Psoas muscle (tissue), 8 donors: ENCODE data around the gene C4BPA. TPM values are rescaled to one million over a fixed set of nuclear protein-coding genes. Genes with fewer than 3 reads are reported as not detected.
A peak's percentile ranks its signal among the peaks of the same experiment; 100 is the strongest.

ENCODE experiments used
- ATAC-seq, 4 donors: fragments of 200-7000 bp; cut with Tn5 transposase; one replicate each; pipeline ENCODE4 v1.9.1; 2020; ENCODE audit warnings: moderate library complexity in 3 of 4, mild to moderate bottlenecking in 2 of 4
- DNase-seq, 2 donors: peaks; one replicate each; pipeline ENCODE4 v3.0.0-alpha.2; 2020
- H3K27ac ChIP-seq: fragments of 200-600 bp; one replicate; pipeline ENCODE4 v1.8.0; 2022
- H3K27me3 ChIP-seq, 3 donors: fragments of 200-600 bp in 1 of 3; one replicate each; pipeline versions ENCODE4 v1.6.1 to v1.8.0; 2013 to 2022; ENCODE audit warnings: low read length in 2 of 3, mild to moderate bottlenecking in 2 of 3, moderate library complexity in 1 of 3; ENCODE audit not compliant: insufficient read depth in 3 of 3
- H3K36me3 ChIP-seq, 2 donors: fragments of 200-600 bp in 1 of 2; one replicate each; pipeline versions ENCODE4 v1.6.1 to v1.8.0; 2013 to 2022; ENCODE audit warnings: low read depth in 1 of 2, mild to moderate bottlenecking in 1 of 2, moderate library complexity in 1 of 2; ENCODE audit not compliant: insufficient read depth in 1 of 2
- H3K4me1 ChIP-seq: fragments of 200-600 bp; one replicate; pipeline ENCODE4 v1.8.0; 2022
- H3K4me3 ChIP-seq: fragments of 200-600 bp; one replicate; pipeline ENCODE4 v1.8.0; 2022; ENCODE audit warnings: mild to moderate bottlenecking
- H3K9me3 ChIP-seq: fragments of 200-600 bp; one replicate; pipeline ENCODE4 v1.8.0; 2022
- CTCF ChIP-seq: fragments of 200-600 bp; IDR thresholded peaks from one replicate; pipeline ENCODE4 v1.8.0; 2022; ENCODE audit warnings: antibody characterized with exemption
- WGBS, 3 donors: extraction: QIAGEN DNeasy Blood & Tissue Kit; methylation state at CpG; one replicate each; pipeline versions ENCODE4 v1.1.6 to v1.1.7; 2013; 5-methylcytosine and 5-hydroxymethylcytosine counted together
- intact Hi-C, 2 donors: fragments of 100-400 bp; cut with DNase I; formaldehyde crosslinking; loops; one replicate each; pipeline versions ENCODE4 v1.11.0 to v1.14.2; 2022
- polyA plus RNA-seq, 3 donors: library from polyadenylated mRNA; stranded (reverse); fragments of 200-250 nt; gene quantifications; one replicate each; pipeline ENCODE4 v1.2.3, GENCODE V29; 2013
- total RNA-seq, 4 donors: library from RNA; stranded (reverse); fragmentation: NEBNext Ultra II Directional in 2 of 4; extraction: Animal tissue kit (Norgen Biotek cat#: 25700) in 2 of 4; gene quantifications; one replicate each; pipeline versions ENCODE4 v1.2.1 to v1.2.4, GENCODE V29; 2021 to 2023
- donor health status: healthy with polysubstance abuse.
- donor health status: DM: no; HTN: no; CAD: no; lungs with moderate emphysema.
- donor health status: Bipolar disorder and iron deficiency.
- donor health status: healthy.
- donor health status: DM: yes; HTN: yes; CAD: no.
- donor health status: DM: no; HTN: no; CAD: no.
- donor health status: DM: no; HTN: no; CAD: no.
- donor health status: DM: yes; HTN: yes; CAD: no.

The C4BPA gene
- total and polyA plus RNA-seq, 7 donors: 0.15 TPM; not detected in 6

DNA sequence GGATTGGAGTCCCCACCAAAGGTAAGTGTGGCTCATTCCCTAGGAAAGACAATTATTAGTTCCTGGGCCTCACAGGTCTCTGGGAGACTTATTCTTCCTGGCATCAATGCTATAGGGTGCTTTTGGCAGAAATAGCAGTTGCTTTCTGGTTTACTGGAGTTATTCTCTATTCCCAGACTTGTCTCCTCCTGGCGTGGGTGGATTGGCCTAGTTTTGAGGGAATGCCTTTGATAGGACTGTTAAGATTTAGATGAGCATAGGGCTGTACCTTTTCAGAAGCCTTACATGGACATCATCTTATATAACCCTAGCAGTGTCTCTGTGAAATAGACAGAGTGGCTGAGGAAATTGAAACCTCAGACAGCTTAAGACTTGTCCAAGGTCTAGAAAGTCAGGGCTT lies 42.0 kb upstream of the C4BPA start:
- H3K27ac ChIP-seq: no peak overlapping the region
- DNase-seq (no peak), ATAC-seq (no peak)
- no peak for TF ChIP-seq CTCF
- no peaks in the 10 kb centered on the region for H3K27me3 ChIP-seq
- H3K9me3 ChIP-seq: no peaks in the 10 kb centered on the region
- intact Hi-C loops: no loop called here
- H3K36me3 ChIP-seq: peaks cover 4 to 58% of the 10 kb centered on the region in 2 donors
- no peak overlapping the region for H3K4me3 ChIP-seq
- 88 to 100% (median 98%) methylated on average over 1 of the region's 1 CpG for WGBS, 3 donors
- peaks cover 9% of the 10 kb centered on the region for H3K4me1 ChIP-seq

GRCh38 chr1:207063014-207063413 lies 41.0 kb upstream of the C4BPA start:
- Histone ChIP-seq H3K36me3 (peaks cover 6 to 66% of the 10 kb centered on the region in 2 donors), H3K27ac (no peak overlapping the region), H3K4me1 (peaks cover 8% of the 10 kb centered on the region), H3K27me3 (no peaks in the 10 kb centered on the region), H3K4me3 (no peak overlapping the region), H3K9me3 (no peaks in the 10 kb centered on the region)
- ATAC-seq (no peak), DNase-seq (no peak)
- no peak for TF ChIP-seq CTCF
- 92 to 95% (median 93%) methylated on average over 5 of the region's 5 CpGs for WGBS, 3 donors
- intact Hi-C loops: no loop called here

GRCh38 chr1:207064561-207064960 lies 39.5 kb upstream of the C4BPA start:
- Histone ChIP-seq H3K4me1 (no peaks in the 10 kb centered on the region), H3K4me3 (no peak overlapping the region), H3K27me3 (no peaks in the 10 kb centered on the region), H3K36me3 (peaks cover 9 to 82% of the 10 kb centered on the region in 2 donors), H3K27ac (no peak overlapping the region), H3K9me3 (no peaks in the 10 kb centered on the region)
- ATAC-seq (peak; percentile 38 to 75 (median 53)), DNase-seq (no peak)
- WGBS, 3 donors: 39 to 68% (median 48%) methylated on average over 8 of the region's 8 CpGs
- no peak for TF ChIP-seq CTCF
- intact Hi-C loops: no loop called here

DNA sequence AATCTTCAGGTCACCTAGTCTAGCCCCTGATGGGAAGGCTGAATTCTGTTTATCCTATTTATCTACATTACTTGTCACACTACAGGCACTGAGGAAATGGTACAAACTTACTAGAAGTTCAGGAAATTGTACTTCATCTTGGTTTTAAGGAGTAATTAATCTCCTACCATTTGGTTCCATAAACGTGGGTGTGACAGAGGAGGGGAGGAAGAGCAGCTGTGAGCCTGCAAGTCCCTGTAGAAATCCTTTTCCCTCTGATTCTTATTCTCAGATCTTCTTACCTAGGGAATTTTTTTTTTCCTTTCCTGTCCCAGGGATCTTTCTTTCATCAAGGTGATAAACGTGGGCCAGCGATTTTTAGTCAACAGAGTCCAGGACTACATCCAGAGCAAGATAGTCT lies 36.8 kb upstream of the C4BPA start:
- H3K27me3 ChIP-seq: no peaks in the 10 kb centered on the region
- no peaks in the 10 kb centered on the region for H3K4me1 ChIP-seq
- ATAC-seq (no peak), DNase-seq (no peak)
- H3K9me3 ChIP-seq: no peaks in the 10 kb centered on the region
- H3K4me3 ChIP-seq: no peak overlapping the region
- no peak for TF ChIP-seq CTCF
- 52 to 60% (median 57%) methylated on average over 3 of the region's 3 CpGs for WGBS, 3 donors
- peaks cover 7 to 90% of the 10 kb centered on the region in 2 donors for H3K36me3 ChIP-seq
- H3K27ac ChIP-seq: no peak overlapping the region
- intact Hi-C loops: no loop called here

GRCh38 chr1:207067665-207068064 lies 36.4 kb upstream of the C4BPA start:
- intact Hi-C loops: no loop called here
- Histone ChIP-seq H3K4me3 (no peak overlapping the region), H3K27ac (no peak overlapping the region), H3K27me3 (no peaks in the 10 kb centered on the region), H3K36me3 (peaks cover 7 to 90% of the 10 kb centered on the region in 2 donors), H3K9me3 (no peaks in the 10 kb centered on the region), H3K4me1 (no peaks in the 10 kb centered on the region)
- 70 to 82% (median 78%) methylated on average over 5 of the region's 5 CpGs for WGBS, 3 donors
- DNase-seq (no peak), ATAC-seq (no peak)
- no peak for TF ChIP-seq CTCF
